GM19240 (cell line): Measurements from ENCODE around the gene KLHL1.

Experiments used
- DNase-seq: peaks from one replicate; pipeline ENCODE4 v3.0.0; 2011; ENCODE audit warnings: low spot score; ENCODE audit not compliant: insufficient read length

Gene KLHL1

GRCh38 chr13:69872321-69873047, 235.8 kb downstream of the KLHL1 start:
- no peak for DNase-seq

GRCh38 chr13:69866555-69866954, 241.7 kb downstream of the KLHL1 start:
- no peak for DNase-seq

GRCh38 chr13:69857183-69857821, 250.9 kb downstream of the KLHL1 start:
- DNase-seq = no peak

- no peak for DNase-seq
Observed at GRCh38 chr13:69856331-69856730, 251.9 kb downstream of the KLHL1 start.

GRCh38 chr13:69828527-69828926, 279.7 kb downstream of the KLHL1 start:
- no peak for DNase-seq

- no peak for DNase-seq
Observed at GRCh38 chr13:69820180-69820579, 288.1 kb downstream of the KLHL1 start.

GRCh38 chr13:69817333-69817869, 290.9 kb downstream of the KLHL1 start:
- no peak for DNase-seq

- no peak for DNase-seq
Observed at GRCh38 chr13:69809152-69809551, 299.1 kb downstream of the KLHL1 start.

GRCh38 chr13:69796256-69796655, 312.0 kb downstream of the KLHL1 start:
- no peak for DNase-seq

- DNase-seq = no peak
Observed at GRCh38 chr13:69793783-69794453, 314.3 kb downstream of the KLHL1 start.

GRCh38 chr13:69776937-69777336, 331.3 kb downstream of the KLHL1 start:
- no peak for DNase-seq

GRCh38 chr13:69769608-69770007, 338.6 kb downstream of the KLHL1 start:
- DNase-seq = no peak

GRCh38 chr13:69761581-69761980, 346.7 kb downstream of the KLHL1 start:
- no peak for DNase-seq

- no peak for DNase-seq
Observed at GRCh38 chr13:69755101-69755500, 353.2 kb downstream of the KLHL1 start.

- no peak for DNase-seq
Observed at GRCh38 chr13:69751259-69751658, 357.0 kb downstream of the KLHL1 start.

GRCh38 chr13:69737129-69737935, 370.9 kb downstream of the KLHL1 start:
- no peak for DNase-seq

- no peak for DNase-seq
Observed at GRCh38 chr13:69721631-69722030, 386.6 kb downstream of the KLHL1 start.

GRCh38 chr13:69720278-69720983, 387.8 kb downstream of the KLHL1 start:
- no peak for DNase-seq

GRCh38 chr13:69706807-69707206, 401.4 kb downstream of the KLHL1 start:
- DNase-seq = no peak

GRCh38 chr13:69704311-69704710, 403.9 kb downstream of the KLHL1 start:
- DNase-seq = no peak

- DNase-seq = no peak
Observed at GRCh38 chr13:69690999-69691398, 417.3 kb downstream of the KLHL1 start.
